GM19043 (cell line): ENCODE data around the gene PTPRD.

Experiments used
- ATAC-seq: cut with Tn5 transposase; IDR thresholded peaks from one replicate; pipeline ENCODE4 v1.9.1; 2021; ENCODE audit warnings: low read depth; ENCODE audit not compliant: unreplicated experiment

PTPRD gene

DNA sequence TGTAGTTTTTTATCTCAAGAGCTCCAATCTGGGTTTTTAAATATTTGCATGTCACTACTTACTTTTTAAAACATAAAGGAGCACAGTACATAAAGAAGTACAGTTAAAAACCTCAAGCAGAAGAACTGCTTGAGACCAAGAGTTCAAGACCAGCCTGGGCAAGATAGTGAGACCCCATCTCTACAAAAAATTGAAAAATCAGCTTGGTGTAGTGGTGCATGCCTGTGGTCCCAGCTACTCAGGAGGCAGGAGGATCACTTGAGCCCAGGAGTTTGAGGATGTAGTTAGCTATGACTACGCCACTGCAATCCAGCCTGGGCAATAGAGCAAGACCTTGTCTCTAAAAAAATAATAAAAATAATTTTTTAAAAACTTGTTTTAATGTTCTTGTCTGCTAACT, 1840.5 kb downstream of the PTPRD start:
- no peak for ATAC-seq

DNA sequence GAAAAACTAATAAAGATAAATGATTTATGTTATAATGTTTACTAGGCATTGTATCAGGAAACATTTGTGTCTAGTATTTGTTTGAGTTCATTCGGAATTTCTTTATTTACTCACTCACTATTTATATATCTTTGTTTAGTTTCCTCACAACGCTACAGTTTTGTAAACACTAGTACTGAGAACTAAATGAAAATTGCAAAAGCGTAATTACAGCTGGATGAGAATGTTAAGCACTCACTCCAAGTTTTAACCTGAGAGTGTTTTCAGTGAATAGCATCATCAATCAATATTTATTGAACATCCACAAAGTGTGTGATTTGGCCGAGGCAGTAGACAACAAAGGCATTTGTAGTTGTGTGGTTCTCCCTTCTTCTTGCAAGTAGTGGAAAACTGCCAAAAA, 1843.6 kb downstream of the PTPRD start:
- ATAC-seq: no peak

DNA sequence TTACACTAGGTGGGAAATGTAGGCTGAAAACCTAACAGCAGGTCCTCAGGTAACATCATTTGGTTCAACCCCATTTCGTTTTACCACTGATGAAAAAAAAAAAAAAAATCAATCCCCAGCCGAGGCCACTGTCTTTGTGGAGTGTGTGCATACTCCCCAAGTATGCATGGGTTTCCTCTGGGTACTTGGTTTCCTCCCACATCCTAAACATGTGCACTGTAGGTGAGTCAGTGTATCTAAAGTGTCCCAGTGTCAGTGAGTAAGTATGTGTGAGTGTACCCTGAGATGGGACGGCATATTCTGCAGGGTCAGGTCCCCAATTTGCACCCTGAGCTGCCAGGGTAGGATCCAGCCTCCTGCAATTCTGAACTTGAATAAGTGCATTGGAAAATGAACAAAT, 1846.7 kb downstream of the PTPRD start:
- ATAC-seq: no peak

DNA sequence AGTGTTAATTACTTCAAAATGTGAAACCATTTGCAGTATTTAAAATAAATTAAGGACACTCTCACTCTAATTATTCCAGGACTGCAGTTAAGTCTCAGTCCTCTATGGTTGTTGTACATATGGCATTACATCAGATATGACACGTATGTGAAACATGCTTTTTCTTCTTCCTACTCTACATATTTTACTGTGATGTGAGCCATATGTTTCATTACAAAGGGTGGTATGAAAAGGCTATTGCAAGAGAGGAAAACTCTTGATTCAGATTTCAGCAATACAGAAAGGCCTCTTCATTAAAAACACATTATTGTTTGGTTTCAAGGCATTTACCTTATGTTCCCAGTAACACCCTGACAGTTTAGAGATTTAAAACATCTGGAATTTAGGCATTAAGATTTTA, 1848.8 kb downstream of the PTPRD start:
- no peak for ATAC-seq

DNA sequence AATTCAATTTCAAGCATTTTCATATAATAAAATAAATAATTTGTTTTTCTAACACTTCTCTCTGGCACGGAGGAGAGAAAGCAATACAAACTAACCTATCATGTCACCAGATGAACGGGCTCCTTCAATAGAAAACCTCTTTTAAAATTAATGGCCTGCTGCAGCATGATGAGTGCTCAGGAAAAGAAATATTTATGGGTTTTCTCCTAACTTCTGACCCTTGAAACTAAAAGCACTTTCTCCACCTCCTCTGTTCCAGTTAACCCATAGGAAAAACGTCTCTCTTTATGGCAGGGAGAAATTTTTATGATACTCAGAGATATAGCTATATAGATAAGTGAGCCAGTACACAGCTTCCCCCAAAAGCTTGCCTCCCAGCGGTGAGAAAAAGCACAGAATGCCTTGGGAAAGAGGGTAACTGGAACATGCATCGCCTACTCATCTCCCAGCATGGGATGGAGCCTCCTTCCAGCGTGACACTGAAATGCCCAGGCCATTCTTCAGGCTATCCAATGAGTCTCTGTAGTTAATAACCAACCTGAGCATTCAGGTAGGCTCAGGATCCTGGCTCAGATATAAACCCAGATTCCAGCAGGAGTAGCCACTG, 1850.2 kb downstream of the PTPRD start:
- ATAC-seq: no peak

DNA sequence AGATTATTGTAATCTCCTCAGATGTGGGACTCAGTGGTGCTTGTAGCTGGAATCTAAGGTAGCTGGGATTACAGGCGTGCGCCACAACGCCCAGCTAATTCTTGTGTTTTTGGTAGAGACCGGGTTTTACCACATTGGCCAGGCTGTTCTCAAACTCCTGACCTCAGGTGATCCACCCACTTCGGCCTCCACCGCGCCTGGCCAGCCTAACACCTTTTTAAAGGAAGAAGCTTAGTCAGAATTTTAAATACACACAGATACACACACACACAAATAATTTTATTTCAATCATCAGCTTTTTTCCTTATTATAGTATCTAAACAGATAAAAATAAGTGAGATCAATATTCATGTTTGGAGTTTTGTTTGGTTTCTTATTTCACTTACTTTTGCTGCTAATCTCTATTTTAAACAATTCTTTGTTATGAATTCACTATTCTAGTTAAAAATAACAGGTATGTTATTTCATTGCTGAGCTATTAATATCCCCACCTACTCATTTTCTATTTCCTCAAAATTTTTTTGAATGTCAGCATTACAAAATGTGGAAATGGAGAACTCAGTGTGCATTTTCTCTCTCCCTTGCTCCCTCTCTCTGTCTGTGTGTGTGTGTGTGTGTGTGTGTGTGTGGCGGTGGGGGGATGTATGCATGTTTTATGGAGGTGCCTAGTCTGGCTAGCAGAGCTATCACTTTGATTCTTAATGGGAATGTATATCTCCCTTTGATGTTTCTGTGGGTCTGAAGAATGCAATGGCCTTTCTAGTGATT, 1852.6 kb downstream of the PTPRD start:
- no peak for ATAC-seq

DNA sequence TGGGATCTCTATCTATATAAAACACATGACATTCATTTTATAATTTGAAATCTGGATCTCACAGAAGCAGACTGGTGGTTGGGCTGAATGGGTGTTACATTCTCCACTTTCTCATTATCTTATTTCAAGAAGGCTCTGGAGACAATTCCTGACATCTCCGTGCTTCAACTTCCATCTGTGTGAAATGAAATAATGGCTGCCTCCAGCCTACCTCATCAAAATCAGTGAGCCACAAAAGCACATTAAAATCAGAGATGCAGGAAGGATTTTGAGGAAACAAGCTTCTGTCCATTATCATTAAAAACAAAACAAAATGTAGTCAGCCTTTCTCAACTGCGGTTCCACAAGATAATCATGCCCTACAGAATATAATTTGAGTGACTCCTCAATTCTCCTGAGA, 1854.9 kb downstream of the PTPRD start:
- no peak for ATAC-seq

DNA sequence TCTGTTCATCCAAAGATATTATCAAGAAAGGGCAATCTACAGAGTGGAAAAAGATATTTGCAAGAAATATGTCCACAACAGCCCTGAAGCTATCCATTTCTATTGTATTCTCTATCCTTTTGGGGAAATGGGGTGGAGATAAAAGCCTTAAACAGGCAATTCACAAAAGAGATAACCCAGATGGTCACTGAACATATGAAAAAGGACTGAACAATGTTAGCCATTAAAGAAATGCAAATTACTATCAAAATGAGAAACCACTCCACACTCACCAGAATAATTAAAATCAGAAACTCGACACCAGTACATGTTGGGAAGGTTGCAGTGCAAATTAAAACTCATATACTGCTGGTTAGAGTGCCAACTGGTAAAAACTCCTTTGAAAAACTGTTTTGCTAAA, 1858.1 kb downstream of the PTPRD start:
- no peak for ATAC-seq

DNA sequence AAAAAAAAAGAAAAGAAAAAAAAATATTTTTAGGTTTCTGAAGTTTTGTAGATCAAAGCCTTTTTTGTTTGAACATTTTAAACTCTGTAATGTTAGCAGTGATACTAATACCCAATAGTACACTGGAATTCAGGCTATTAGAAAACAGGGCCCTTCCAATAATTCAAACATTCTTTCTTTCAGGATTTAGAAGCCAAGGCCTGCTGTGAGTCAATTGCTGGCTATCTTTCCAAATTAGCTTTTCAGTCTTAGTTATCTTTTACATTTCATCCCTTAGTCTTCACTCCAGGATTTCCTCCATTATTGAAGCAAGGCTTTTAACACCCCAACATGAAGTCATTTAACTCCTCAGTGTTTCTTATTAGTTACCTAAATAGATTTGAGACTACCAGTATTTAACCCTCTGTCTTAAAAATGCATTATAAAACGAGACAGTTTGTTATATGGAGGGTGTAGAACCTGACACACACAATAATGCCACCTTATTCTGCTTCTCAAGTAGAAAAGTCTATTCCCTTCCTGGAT, 1861.3 kb downstream of the PTPRD start:
- no peak for ATAC-seq

DNA sequence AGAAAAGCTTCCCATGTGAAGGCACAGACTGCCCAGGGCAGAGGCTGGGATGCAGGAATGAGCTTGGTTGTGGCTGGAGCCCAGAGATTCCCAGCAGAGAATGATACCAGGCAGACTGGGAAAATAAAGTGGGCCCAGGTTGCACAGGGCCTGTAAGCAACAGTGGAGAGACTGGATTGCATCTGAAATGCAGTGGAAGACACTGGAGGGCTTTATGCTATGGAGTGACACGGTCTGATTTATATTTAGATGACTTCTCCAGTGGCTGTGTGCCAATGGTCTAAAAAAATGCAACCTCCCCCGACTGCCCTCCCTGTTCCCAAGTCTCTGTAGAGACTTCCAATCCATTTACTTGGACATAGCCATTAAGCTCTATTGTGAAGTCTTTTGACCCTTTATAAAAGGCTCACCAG, 1862.2 kb downstream of the PTPRD start:
- no peak for ATAC-seq

DNA sequence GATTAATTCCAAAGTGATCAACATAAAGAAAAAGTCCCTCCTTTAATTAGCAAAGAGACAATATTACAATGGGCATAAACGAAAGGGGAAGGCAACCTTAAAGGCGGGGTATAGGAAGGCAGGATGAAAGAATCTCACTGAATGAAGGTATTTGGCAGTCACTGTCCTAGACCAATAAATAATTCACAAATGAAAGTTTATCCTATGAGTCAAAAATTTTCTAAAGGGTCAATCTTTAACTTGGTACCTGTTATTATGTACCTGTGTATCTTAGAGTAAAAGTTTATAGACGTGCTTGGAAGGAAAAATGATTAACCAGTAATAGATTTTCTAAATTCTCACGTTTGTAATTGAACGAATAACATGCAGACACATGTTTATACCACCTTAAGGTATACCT, 1867.5 kb downstream of the PTPRD start:
- no peak for ATAC-seq

DNA sequence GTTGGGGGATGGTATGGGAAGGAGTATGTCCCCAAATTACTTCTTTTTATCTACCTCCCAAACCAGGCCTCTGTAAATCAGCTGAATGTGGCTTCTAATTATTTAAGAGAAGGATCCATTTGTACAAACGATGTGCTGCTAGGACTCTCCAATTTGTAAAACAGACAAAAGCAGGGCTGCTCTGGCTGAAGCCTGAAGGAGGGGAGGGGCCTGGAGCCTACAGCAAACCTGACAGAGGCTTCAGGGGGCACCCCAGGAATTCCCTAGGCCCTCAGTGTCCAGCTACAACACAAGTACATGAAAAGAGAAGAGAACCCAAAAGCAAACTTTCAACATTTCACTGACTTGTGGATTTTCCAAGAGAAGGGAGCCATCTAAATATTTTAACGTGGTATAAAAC, 1873.9 kb downstream of the PTPRD start:
- no peak for ATAC-seq

DNA sequence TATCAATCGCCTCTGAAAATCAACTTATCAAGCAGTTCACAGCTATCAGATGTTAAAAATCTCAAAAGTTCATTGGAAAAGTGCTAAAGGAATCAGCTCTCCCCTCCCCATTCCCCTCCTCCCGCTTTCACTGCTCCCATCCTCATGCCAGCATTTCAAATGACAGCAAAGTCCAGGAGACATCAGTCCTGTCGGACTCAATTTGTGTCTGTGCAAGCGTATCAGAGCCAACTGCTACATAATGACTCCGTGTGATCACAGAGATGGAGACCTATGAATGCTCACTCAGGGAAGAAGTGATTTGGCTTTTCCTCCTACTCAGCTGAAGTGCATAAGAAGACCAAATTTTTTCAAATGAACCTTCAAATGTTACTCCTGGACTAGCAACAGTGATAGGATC, 1876.0 kb downstream of the PTPRD start:
- no peak for ATAC-seq

DNA sequence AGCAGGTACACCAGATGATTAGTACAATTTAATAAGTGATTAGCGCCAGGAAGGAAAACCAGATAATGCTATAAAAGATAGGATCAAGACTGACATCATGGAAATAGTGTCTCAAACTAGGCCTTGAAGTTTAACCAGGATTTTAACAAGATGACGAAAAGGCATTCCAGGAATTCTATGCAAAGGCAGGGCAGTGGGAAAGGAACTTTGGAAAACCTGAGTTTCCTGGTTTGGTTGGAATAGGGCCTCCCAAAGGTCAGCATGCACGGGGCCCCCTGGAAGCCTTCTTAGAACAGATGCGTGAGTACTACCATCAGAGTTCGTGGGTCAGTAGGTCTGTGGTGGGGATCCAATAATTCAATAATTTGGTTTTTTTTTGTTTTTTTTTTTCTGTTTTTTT, 1878.0 kb downstream of the PTPRD start:
- ATAC-seq: no peak

DNA sequence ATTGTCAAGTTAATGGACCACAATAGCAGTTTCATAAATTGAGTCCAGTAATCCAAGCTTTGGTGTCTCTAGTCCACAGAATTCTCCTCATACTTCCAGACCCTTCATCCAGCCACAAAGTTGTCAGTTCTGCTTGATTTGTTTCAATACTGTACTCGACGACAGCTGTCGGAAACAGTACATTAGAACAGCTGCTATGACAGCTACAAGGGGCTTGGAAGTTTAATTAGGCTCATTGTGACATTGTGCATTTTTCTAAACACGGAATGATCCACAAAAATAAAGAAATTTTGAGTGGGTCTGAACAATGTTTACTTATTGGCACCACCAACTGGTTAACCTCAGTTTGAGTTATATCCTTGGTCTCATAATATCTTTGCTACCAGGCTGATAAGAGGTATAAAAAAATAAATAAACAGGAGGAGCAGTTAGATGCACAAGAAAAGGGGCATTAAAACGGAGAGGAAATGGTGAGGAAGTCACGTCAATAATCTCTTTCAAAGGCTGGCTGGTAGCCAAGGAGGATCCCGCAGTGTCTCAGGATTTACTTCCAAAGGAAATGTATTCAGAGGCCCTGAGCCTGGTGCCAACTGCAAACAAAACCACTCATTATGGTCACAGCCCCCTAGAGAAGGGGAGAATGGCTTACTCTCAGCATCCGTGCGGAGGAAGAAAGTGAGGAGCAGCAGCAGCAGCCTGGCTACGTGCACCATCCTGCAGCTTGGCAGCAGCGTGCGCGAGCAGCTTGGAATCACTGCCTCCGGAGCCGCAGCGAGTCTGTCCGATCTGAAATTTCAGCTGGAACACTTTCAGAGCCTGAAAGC, 1879.5 kb downstream of the PTPRD start:
- no peak for ATAC-seq

DNA sequence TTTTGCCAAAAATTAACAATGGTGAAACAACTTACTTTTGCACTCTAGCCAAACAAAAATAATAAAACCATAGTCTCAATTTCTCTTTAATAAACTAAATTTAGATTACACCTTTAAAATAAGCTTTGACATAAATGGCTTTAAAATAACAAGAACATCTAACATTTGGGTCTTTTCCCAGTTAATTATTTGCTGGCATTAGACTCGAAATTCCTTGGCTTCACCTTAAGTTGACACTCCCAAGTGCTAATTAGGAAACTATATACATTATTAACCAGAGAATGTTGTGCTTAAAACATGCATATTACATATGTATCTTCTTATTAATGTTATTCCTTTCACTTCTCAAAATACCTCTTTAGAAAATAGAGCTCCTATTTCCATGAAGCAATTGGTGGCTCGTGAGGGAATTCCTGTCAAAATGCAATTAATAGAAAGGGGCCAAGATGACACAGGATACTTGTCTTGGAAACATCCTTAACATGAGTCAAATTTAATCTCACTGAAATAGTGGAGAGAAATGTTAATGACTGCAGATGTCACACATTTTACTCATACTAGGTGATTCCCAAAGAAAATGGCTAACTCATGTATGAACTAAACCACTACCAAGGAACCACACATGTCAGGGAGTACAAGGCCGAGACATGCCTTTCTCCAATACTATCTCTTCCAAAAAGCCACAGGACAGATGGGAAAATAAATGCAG, 1880.3 kb downstream of the PTPRD start:
- ATAC-seq: no peak

DNA sequence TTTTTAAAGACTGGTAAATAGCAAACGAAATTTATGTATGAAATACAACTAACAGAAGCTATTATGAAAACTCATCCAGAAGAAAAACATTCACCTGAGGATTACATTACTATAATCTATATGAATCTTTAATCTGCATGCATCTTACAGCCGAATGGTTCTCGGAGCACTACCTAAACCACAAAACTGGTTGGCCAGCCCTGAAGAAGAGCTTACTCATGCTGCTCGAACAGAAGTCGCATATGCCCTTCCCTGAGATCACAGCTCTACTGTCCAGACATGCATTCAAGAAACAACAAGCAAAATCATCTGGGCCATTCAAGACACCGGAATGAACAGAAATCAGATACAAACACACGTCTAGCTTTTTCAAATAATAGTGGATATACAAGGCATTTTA, 1882.2 kb downstream of the PTPRD start:
- ATAC-seq: no peak

DNA sequence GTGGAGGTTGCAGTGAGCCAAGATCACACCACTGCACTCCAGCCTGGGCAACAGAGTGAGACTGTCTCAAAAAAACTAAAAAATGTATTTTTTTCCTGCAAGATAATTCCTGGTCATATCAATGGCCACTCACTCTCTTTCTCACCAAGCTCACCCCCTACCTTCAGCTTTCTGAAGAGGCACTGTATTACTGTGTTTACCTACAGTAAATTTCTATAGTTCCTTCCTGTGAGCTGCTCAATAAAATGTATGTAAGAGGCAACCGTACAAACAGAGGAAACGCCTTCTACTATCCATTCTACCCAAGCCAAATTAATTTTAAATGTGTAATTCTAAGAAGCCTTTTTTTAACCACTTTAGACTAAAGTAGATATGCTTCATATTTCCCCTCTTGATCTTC, 1883.9 kb downstream of the PTPRD start:
- ATAC-seq: no peak

DNA sequence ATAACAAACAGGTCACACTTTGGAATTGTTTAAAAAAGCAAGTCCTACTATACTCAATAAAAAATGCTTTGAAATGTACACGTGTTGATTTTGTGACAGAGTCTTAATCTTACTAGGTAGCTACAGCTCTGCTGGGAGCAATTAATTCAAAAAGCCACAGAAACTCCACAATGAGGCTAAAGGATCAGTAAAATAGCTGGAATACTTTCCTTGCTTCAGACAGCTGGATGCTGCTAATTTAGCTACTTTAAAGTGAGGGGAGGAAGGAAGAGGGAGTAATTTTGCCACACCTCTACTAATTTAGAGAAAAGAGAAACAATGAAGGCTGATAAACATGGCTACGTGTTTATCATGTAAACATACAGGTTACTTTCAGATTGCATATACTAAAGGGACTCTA, 1885.6 kb downstream of the PTPRD start:
- ATAC-seq: no peak

DNA sequence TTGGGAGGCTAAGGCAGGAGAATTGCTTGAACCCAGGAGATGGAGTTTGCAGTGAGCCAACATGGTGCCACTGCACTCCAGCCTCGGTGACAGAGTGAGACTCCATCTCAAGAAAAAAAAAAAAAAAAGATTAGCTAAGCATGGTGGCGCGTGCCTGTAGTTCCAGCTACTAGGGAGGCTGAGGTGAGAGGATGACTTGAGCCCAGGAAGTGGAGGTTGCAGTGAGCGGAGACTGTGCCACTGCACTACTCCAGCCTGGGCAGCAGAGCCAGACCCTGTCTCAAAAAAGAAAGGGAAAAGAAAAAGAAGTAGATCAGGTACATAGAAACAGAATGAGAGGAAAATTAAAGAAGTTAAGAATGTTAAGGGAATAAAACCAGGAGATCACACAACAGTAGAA, 1886.1 kb downstream of the PTPRD start:
- ATAC-seq: no peak

DNA sequence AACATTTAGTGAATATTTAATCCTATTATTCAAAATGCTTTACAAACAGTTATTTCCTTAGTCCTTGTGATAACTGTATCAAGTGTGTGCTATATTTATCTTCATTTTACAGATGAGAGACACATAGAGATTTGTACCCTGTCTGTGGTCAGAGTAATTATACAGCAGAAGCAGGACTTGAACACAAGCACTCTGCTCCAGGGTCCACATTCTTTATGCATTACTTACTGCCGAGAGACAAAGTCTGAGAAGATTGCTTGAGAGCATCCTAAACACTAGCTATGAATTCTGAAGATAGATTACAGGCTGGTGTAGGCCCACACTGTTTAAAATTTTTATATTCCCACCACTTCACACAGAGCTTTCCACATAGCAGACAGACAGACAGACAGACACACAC, 1887.2 kb downstream of the PTPRD start:
- no peak for ATAC-seq
